PFSK-1 (cell line): ENCODE measurements around the gene CYTH3.

ENCODE experiments used
- POLR2AphosphoS5 ChIP-seq: IDR thresholded peaks from 2 replicates; pipeline ENCODE4 v1.6.1; 2012; ENCODE audit warnings: low read depth, mild to moderate bottlenecking, control low read depth, low read length, moderate library complexity
- REST ChIP-seq, 2 experiments: IDR thresholded peaks; 2 replicates each; pipeline versions ENCODE4 v1.6.1 to v1.8.0; 2011 to 2012; ENCODE audit warnings: low read depth in 2 of 2, low read length in 2 of 2, control low read depth in 1 of 2, inconsistent platforms in 1 of 2, mild to moderate bottlenecking in 1 of 2, moderate library complexity in 1 of 2; ENCODE audit not compliant: insufficient read depth in 1 of 2
- SIN3A ChIP-seq: IDR thresholded peaks from 2 replicates; pipeline ENCODE4 v1.6.1; 2012; ENCODE audit warnings: mild to moderate bottlenecking, low read length, moderate library complexity, borderline replicate concordance; ENCODE audit not compliant: insufficient read depth
- TAF1 ChIP-seq: IDR thresholded peaks from 2 replicates; pipeline ENCODE4 v1.6.1; 2012; ENCODE audit warnings: low read length, control low read depth, borderline replicate concordance; ENCODE audit not compliant: insufficient read depth

DNA sequence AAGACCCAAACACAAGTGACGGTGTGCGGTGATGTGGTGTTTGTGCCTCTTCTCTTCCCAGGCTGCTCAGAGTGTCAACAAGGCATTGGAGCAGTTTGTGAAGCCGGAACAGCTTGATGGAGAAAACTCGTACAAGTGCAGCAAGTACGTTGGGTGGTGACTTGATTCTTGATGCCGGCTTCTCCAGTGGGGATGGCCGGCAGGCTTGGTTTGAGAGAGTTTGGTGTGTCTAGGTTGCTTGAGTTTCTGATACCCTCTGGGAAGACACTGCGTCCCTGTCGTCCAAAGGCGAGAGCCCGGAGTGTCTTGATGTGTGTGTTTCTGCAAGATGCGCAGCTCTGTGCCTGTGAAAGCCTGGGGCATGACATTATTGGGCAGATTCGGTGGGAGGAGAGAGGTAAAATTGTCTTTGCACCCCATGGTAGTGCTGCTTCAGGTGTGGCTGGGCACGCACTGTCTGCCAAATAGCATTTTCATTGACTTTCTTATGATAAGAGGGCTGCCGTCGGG, 129.5 kb downstream of the CYTH3 start:
- TF ChIP-seq REST (IDR thresholded peaks at IDR 0.05; ENCODE audit: insufficient read depth in 1 of 2, low read depth in 2 of 2, low read length in 2 of 2) (no peak), SIN3A (no peak), TAF1 (no peak), POLR2AphosphoS5 (no peak)
